Endothelial cell of umbilical vein (primary cell): ENCODE data around the gene CSRP1.

ENCODE experiments used
- CTCF ChIP-seq, 2 donors: IDR thresholded peaks; 1 replicate in 1 of 2; 2 replicates in 1 of 2; pipeline ENCODE4 v1.5.1; 2011; ENCODE audit warnings: low read length in 2 of 2, mild to moderate bottlenecking in 2 of 2, moderate library complexity in 2 of 2, control low read depth in 1 of 2, inconsistent platforms in 1 of 2, low read depth in 1 of 2; ENCODE audit not compliant: insufficient read depth in 1 of 2; ENCODE audit errors: extremely low read depth in 1 of 2
- POLR2AphosphoS5 ChIP-seq: IDR thresholded peaks from 2 replicates; pipeline ENCODE4 v1.6.1; 2012; ENCODE audit warnings: low read depth, mild to moderate bottlenecking, control low read depth, low read length, moderate library complexity; ENCODE audit not compliant: insufficient read depth

- TF ChIP-seq CTCF (IDR thresholded peaks at IDR 0.05; ENCODE audit: extremely low read depth in 1 of 2, insufficient read depth in 1 of 2, low read depth in 1 of 2, low read length in 2 of 2): no peak
- peak; percentile 49 for TF ChIP-seq POLR2AphosphoS5
Observed at GRCh38 chr1:201504179-201504631, 2.7 kb downstream of the CSRP1 start.
